Heart right ventricle (tissue), 16 donors: ENCODE measurements around the gene ENDOV. TPM values are rescaled to one million over a fixed set of nuclear protein-coding genes. Genes with fewer than 3 reads are reported as not detected.

Experiments used
- ATAC-seq, 8 donors: fragments of 200-7000 bp; cut with Tn5 transposase; one replicate each; pipeline ENCODE4 v1.9.1; 2020; ENCODE audit warnings: mild to moderate bottlenecking in 8 of 8, moderate library complexity in 8 of 8, moderate number of reproducible peaks in 1 of 8
- DNase-seq, 2 donors: peaks; one replicate each; pipeline ENCODE4 v3.0.0-alpha.2; 2020
- H3K27ac ChIP-seq, 10 donors: fragments of 200-600 bp; sonication (generic) in 2 of 10; one replicate each; pipeline versions ENCODE4 v1.5.0 to v1.8.0; 2020 to 2022; ENCODE audit warnings: mild to moderate bottlenecking in 3 of 10
- H3K27me3 ChIP-seq, 7 donors: fragments of 200-600 bp; one replicate each; pipeline ENCODE4 v1.8.0; 2021 to 2022; ENCODE audit warnings: mild to moderate bottlenecking in 2 of 7
- H3K36me3 ChIP-seq, 9 donors: fragments of 200-600 bp; sonication (generic) in 1 of 9; one replicate each; pipeline versions ENCODE4 v1.5.0 to v1.8.0; 2020 to 2022; ENCODE audit warnings: mild to moderate bottlenecking in 2 of 9
- H3K4me1 ChIP-seq, 9 donors: fragments of 200-600 bp; sonication (generic) in 1 of 9; one replicate each; pipeline versions ENCODE4 v1.5.0 to v1.8.0; 2020 to 2022; ENCODE audit warnings: mild to moderate bottlenecking in 4 of 9
- H3K4me3 ChIP-seq, 10 donors: fragments of 200-600 bp; sonication (generic) in 2 of 10; one replicate each; pipeline versions ENCODE4 v1.5.0 to v1.8.0; 2020 to 2022; ENCODE audit warnings: mild to moderate bottlenecking in 7 of 10, moderate library complexity in 2 of 10
- H3K9me3 ChIP-seq, 11 donors: fragments of 200-600 bp in 10 of 11; sonication (generic) in 2 of 11; one replicate each; pipeline versions ENCODE4 v1.5.0 to v1.8.0; 2013 to 2022; ENCODE audit warnings: mild to moderate bottlenecking in 2 of 11, control low read depth in 1 of 11, moderate library complexity in 1 of 11
- CTCF ChIP-seq, 9 donors: fragments of 200-600 bp; sonication (generic) in 2 of 9; IDR thresholded peaks; one replicate each; pipeline versions ENCODE4 v1.5.0 to v1.8.0; 2021 to 2022; ENCODE audit warnings: antibody characterized with exemption in 9 of 9, mild to moderate bottlenecking in 5 of 9, moderate library complexity in 1 of 9
- WGBS, 2 donors: extraction: QIAGEN DNeasy Blood & Tissue Kit; methylation state at CpG; one replicate each; pipeline ENCODE4 v1.1.7; 2013; ENCODE audit warnings: inconsistent platforms in 1 of 2; 5-methylcytosine and 5-hydroxymethylcytosine counted together
- intact Hi-C, 10 donors: fragments of 100-400 bp; cut with DNase I; formaldehyde crosslinking; loops; one replicate each; pipeline versions ENCODE4 v1.11.1 to v1.14.2; 2022
- polyA plus RNA-seq, 2 donors: library from polyadenylated mRNA; stranded (reverse); fragments of 200-250 nt; gene quantifications; one replicate each; pipeline ENCODE4 v1.2.3, GENCODE V29; 2013
- total RNA-seq, 10 donors: library from RNA; stranded (reverse); fragmentation: NEBNext Ultra II Directional in 3 of 10; extraction: Animal tissue kit (Norgen Biotek cat#: 25700) in 3 of 10; gene quantifications; one replicate each; pipeline versions ENCODE4 v1.2.1 to v1.2.4, GENCODE V29; 2021 to 2023
- donor health status: Arrhythmogenic right ventricular cardiomyopathy.
- donor health status: ischemic (EF 13 %, LVEDD 7.1; RV severe dilation, severe dysfunction).
- donor health status: healthy with polysubstance abuse.
- donor health status: DM: no; HTN: yes; CAD: no.
- donor health status: DM: no; HTN: no; CAD: no.
- donor health status: ischemic (EF 25% LVEDD 6.9; RV normal size, moderate dysfunction).
- donor health status: ischemic (EF 25% LVEDD 5.7; RV mildly dilated, moderate dysfunction).
- donor health status: healthy.
- donor health status: DM: yes; HTN: yes; CAD: no.
- donor health status: Ischemic cardiomyopathy.
- donor health status: ischemic (EF 35%, LVEDD 5.7; RV mildly dilated, moderate dysfunction).
- donor health status: nonischemic (EF 11% LVEDD 7.7; RV severe dilation, severe dysfunction).
- donor health status: DM: yes; HTN: yes; CAD: no.
- donor health status: PGD.
- donor health status: ischemic (EF 29% LVEDD 5.4; RV normal size, mild dysfunction).
- donor health status: nonischemic (EF 23%, LVEDD 6.1; RV moderate dilation, normal function).

The ENDOV gene
- total and polyA plus RNA-seq, 12 donors: 7.7 to 19.9 (median 12.6) TPM

- intact Hi-C loops: no loop called here
- H3K36me3 ChIP-seq: peaks cover 16 to 100% (median 91%) of the 10 kb centered on the region in 9 donors
- no peaks in the 10 kb centered on the region for H3K9me3 ChIP-seq
- H3K4me1 ChIP-seq: peaks cover 0 to 11% (median 0%) of the 10 kb centered on the region in 9 donors
- no peak overlapping the region for H3K27ac ChIP-seq
- H3K4me3 ChIP-seq: no peak overlapping the region
- no peak for TF ChIP-seq CTCF (IDR thresholded peaks at IDR 0.05)
- no peak for DNase-seq
- no peak for ATAC-seq
- 80 to 87% methylated on average over 21 of the region's 21 CpGs for WGBS, 2 donors
- no peaks in the 10 kb centered on the region for H3K27me3 ChIP-seq
Observed at GRCh38 chr17:80380555-80381002, 34.4 kb upstream of the ENDOV start.

GRCh38 chr17:80381416-80381923, 33.5 kb upstream of the ENDOV start:
- H3K4me1 ChIP-seq: peaks cover 0 to 11% (median 0%) of the 10 kb centered on the region in 9 donors
- H3K9me3 ChIP-seq: no peaks in the 10 kb centered on the region
- H3K36me3 ChIP-seq: peaks cover 11 to 100% (median 91%) of the 10 kb centered on the region in 9 donors
- DNase-seq (no peak), ATAC-seq (no peak)
- TF ChIP-seq CTCF (IDR thresholded peaks at IDR 0.05): no peak
- H3K27me3 ChIP-seq: no peaks in the 10 kb centered on the region
- no peak overlapping the region for H3K27ac ChIP-seq
- no peak overlapping the region for H3K4me3 ChIP-seq
- intact Hi-C loops: no loop called here
- whole genome bisulfite sequencing, 2 donors: 94% methylated on average over 18 of the region's 18 CpGs

- WGBS, 2 donors: 93 to 97% methylated on average over 3 of the region's 3 CpGs
- DNase-seq (no peak), ATAC-seq (no peak)
- H3K36me3 ChIP-seq: peaks cover 8 to 100% (median 91%) of the 10 kb centered on the region in 9 donors
- peaks cover 0 to 11% (median 0%) of the 10 kb centered on the region in 9 donors for H3K4me1 ChIP-seq
- no peak overlapping the region for H3K4me3 ChIP-seq
- intact Hi-C loops: no loop called here
- TF ChIP-seq CTCF (IDR thresholded peaks at IDR 0.05): no peak
- H3K27me3 ChIP-seq: no peaks in the 10 kb centered on the region
- no peak overlapping the region for H3K27ac ChIP-seq
- H3K9me3 ChIP-seq: no peaks in the 10 kb centered on the region
Observed at GRCh38 chr17:80382446-80382845, 32.5 kb upstream of the ENDOV start.

DNA sequence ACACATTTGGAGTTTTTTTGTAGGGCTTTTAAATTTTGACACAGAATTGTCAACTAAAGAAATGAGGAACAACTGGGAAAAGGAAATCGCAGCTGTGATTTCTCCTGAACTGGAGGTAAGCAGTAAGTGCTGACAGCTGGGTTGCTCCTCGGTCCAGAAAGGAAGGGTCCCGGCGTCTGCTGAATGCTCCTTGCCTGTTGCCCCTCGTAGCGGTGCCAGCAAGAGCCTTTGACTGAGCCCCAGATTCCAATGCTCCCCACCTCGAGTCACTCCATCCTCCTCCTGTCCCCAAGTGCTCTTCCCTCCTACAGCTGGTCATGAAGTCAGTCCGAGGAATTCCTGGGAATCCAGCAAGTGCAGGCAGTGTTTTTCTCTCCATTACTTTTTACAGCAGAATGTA, 32.0 kb upstream of the ENDOV start:
- H3K27me3 ChIP-seq: no peaks in the 10 kb centered on the region
- H3K4me3 ChIP-seq: no peak overlapping the region
- no peak overlapping the region for H3K27ac ChIP-seq
- WGBS, 2 donors: 85 to 86% methylated on average over 8 of the region's 8 CpGs
- TF ChIP-seq CTCF (IDR thresholded peaks at IDR 0.05): no peak
- DNase-seq (no peak), ATAC-seq (no peak)
- H3K4me1 ChIP-seq: peaks cover 0 to 11% (median 0%) of the 10 kb centered on the region in 9 donors
- peaks cover 8 to 100% (median 90%) of the 10 kb centered on the region in 9 donors for H3K36me3 ChIP-seq
- intact Hi-C loops: no loop called here
- no peaks in the 10 kb centered on the region for H3K9me3 ChIP-seq
